ENCODE results near the gene TENT4A.

GRCh38 chr5:6763191-6763590 lies 50.0 kb downstream of the TENT4A start:
- TF ChIP-seq CTCF (IDR thresholded peaks at IDR 0.05) = no peak
- TF ChIP-seq POLR2AphosphoS5 (IDR thresholded peaks at IDR 0.05) = no peak
- TF ChIP-seq POLR2A (IDR thresholded peaks at IDR 0.05) = no peak
